Measurements from ENCODE around the gene TP53I3.
A peak's percentile ranks its signal among the peaks of the same experiment; 100 is the strongest.
"Not testable (repeated sequence)": the region's sequence is repeated elsewhere in the genome, so short reads cannot be mapped to it uniquely, and the experiment has no call there.

TP53I3 gene

GRCh38 chr2:24051833-24052232, 32.8 kb downstream of the TP53I3 start:
- DNase-seq: no peak

- no peak for DNase-seq
These were observed 34.3 kb downstream of the TP53I3 start for GRCh38 chr2:24050041-24050979.

GRCh38 chr2:24049485-24050021, 35.1 kb downstream of the TP53I3 start, which contains the start of gene FKBP1B:
TSS of gene FKBP1B (plus strand) at chr2:24049741. CDS start at chr2:24049850, 109 bp downstream.
- no peak for DNase-seq

GRCh38 chr2:24048769-24049484, 35.7 kb downstream of the TP53I3 start:
- no peak for DNase-seq

- DNase-seq: no peak
These were observed 37.0 kb downstream of the TP53I3 start for GRCh38 chr2:24047703-24048033.

GRCh38 chr2:24046930-24047702, 37.5 kb downstream of the TP53I3 start, which contains the start of gene WDCP:
TSS of gene WDCP (minus strand) at chr2:24047391. CDS start at chr2:24039494, 7,897 bp downstream.
- peak; percentile 99 for DNase-seq

GRCh38 chr2:24046599-24046929, 38.1 kb downstream of the TP53I3 start:
- DNase-seq: no peak

- DNase-seq: no peak
These were observed 38.8 kb downstream of the TP53I3 start for GRCh38 chr2:24045511-24046508.

- DNase-seq: not testable (repeated sequence)
These were observed 41.5 kb downstream of the TP53I3 start for GRCh38 chr2:24043133-24043532.

GRCh38 chr2:24040511-24040910, 44.1 kb downstream of the TP53I3 start:
- DNase-seq: no peak

- DNase-seq: no peak
These were observed 45.7 kb downstream of the TP53I3 start for GRCh38 chr2:24038786-24039499.
